B cell (primary cell): ENCODE data around the gene XPO4. TPM values are rescaled to one million over a fixed set of nuclear protein-coding genes. Genes with fewer than 3 reads are reported as not detected.

Experiments
- ATAC-seq: fragments of 200-7000 bp; cut with Tn5 transposase; one replicate; pipeline ENCODE4 v1.10.0; 2021; ENCODE audit warnings: low read depth, mild to moderate bottlenecking, moderate number of reproducible peaks, moderate library complexity
- CTCF ChIA-PET: fragments of 350-600 bp; sonication (Branson Sonifier 250); formaldehyde crosslinking; loops from one replicate; lab custom pipeline; 2021; ENCODE audit warnings: antibody characterized with exemption, inconsistent platforms; lab: Charles Lee
- POLR2A ChIA-PET: fragments of 350-600 bp; sonication (Branson Sonifier 250); formaldehyde crosslinking; loops from one replicate; lab custom pipeline; 2021; ENCODE audit warnings: antibody characterized with exemption; lab: Charles Lee
- DNase-seq: peaks from one replicate; pipeline ENCODE4 v3.0.0; 2013
- H2AFZ ChIP-seq: 2 replicates; pipeline ENCODE4 v1.6.1; 2012; ENCODE audit warnings: mild to moderate bottlenecking, low read depth, low read length; ENCODE audit not compliant: insufficient read depth, poor library complexity, severe bottlenecking
- H3K27ac ChIP-seq, 2 donors: 1 replicate in 1 of 2; 2 replicates in 1 of 2; pipeline ENCODE4 v1.5.1; 2012 to 2013; ENCODE audit warnings: low read length in 2 of 2, mild to moderate bottlenecking in 2 of 2, moderate library complexity in 1 of 2
- H3K27me3 ChIP-seq, 4 experiments: fragments of 200-600 bp in 1 of 4; sonication (generic) in 1 of 4; replicated peaks in 1 of 4; 1 replicate in 2 of 4; 2 replicates in 2 of 4; pipeline versions ENCODE4 v1.6.1 to v1.7.0; 2013 to 2016; ENCODE audit warnings: low read length in 3 of 4, mild to moderate bottlenecking in 2 of 4, mixed read lengths in 1 of 4, moderate library complexity in 1 of 4; ENCODE audit not compliant: insufficient read depth in 4 of 4, control insufficient read depth in 3 of 4; ENCODE audit errors: control extremely low read depth in 1 of 4
- H3K36me3 ChIP-seq, 2 experiments: replicated peaks in 1 of 2; 1 replicate in 1 of 2; 2 replicates in 1 of 2; pipeline versions ENCODE4 v1.6.1 to v1.7.1; 2013; ENCODE audit warnings: low read length in 1 of 2; ENCODE audit not compliant: insufficient read depth in 2 of 2, control insufficient read depth in 1 of 2; ENCODE audit errors: control extremely low read depth in 1 of 2, extremely low read depth in 1 of 2
- H3K4me1 ChIP-seq, 2 donors: fragments of 200-600 bp in 1 of 2; sonication (generic) in 1 of 2; 1 replicate in 1 of 2; 2 replicates in 1 of 2; pipeline versions ENCODE4 v1.5.1 to v1.6.1; 2013 to 2017; ENCODE audit warnings: low read length in 2 of 2; ENCODE audit not compliant: control insufficient read depth in 2 of 2, insufficient read depth in 2 of 2
- H3K4me2 ChIP-seq: replicated peaks from 2 replicates; pipeline ENCODE3; 2012; ENCODE audit warnings: mild to moderate bottlenecking, low read depth, low read length; ENCODE audit not compliant: poor library complexity, severe bottlenecking
- H3K4me3 ChIP-seq, 5 experiments: fragments of 200-600 bp in 1 of 5; sonication (generic) in 1 of 5; 1 replicate in 3 of 5; 2 replicates in 2 of 5; pipeline versions ENCODE4 v1.5.1 to v1.7.0; 2011 to 2016; ENCODE audit warnings: low read length in 4 of 5, mild to moderate bottlenecking in 4 of 5, low read depth in 2 of 5, control low read depth in 1 of 5, moderate library complexity in 1 of 5; ENCODE audit not compliant: insufficient read depth in 1 of 5; ENCODE audit errors: control extremely low read depth in 1 of 5, extremely low read depth in 1 of 5
- H3K79me2 ChIP-seq: fragments of 200-600 bp; sonication (generic); one replicate; pipeline ENCODE4 v1.6.0; 2016; ENCODE audit warnings: low read length; ENCODE audit not compliant: control insufficient read depth, insufficient read depth
- H3K9ac ChIP-seq: fragments of 200-600 bp; sonication (generic); 2 replicates; pipeline ENCODE4 v1.6.1; 2017; ENCODE audit warnings: mild to moderate bottlenecking, low read length, moderate library complexity
- H3K9me3 ChIP-seq, 3 donors: one replicate each; pipeline versions ENCODE4 v1.6.1 to v1.7.1; 2013; ENCODE audit warnings: low read length in 2 of 3; ENCODE audit not compliant: control insufficient read depth in 2 of 3, insufficient read depth in 1 of 3; ENCODE audit errors: control extremely low read depth in 1 of 3
- H4K20me1 ChIP-seq: 2 replicates; pipeline ENCODE4 v1.6.0; 2012; ENCODE audit warnings: mild to moderate bottlenecking, low read length; ENCODE audit not compliant: insufficient read depth, control insufficient read depth, poor library complexity, severe bottlenecking
- H3K27ac Mint-ChIP-seq: one replicate; pipeline ENCODE4 v1.8.0; 2021; ENCODE audit warnings: mixed read lengths
- H3K27me3 Mint-ChIP-seq: one replicate; pipeline ENCODE4 v1.8.0; 2021; ENCODE audit warnings: mixed read lengths
- H3K4me1 Mint-ChIP-seq: one replicate; pipeline ENCODE4 v1.8.0; 2021; ENCODE audit warnings: mixed read lengths
- H3K4me3 Mint-ChIP-seq: one replicate; pipeline ENCODE4 v1.8.0; 2021; ENCODE audit warnings: mixed read lengths
- H3K9me3 Mint-ChIP-seq: one replicate; pipeline ENCODE4 v1.8.0; 2022; ENCODE audit warnings: mixed read lengths; ENCODE audit not compliant: insufficient read depth
- CTCF ChIP-seq: fragments of 200-600 bp; IDR thresholded peaks from one replicate; pipeline ENCODE4 v1.8.0; 2022; ENCODE audit warnings: antibody characterized with exemption, mild to moderate bottlenecking
- EZH2 ChIP-seq: IDR thresholded peaks from 2 replicates; pipeline ENCODE4 v1.6.1; 2012; ENCODE audit warnings: borderline replicate concordance, low read depth, mild to moderate bottlenecking, moderate library complexity, low read length; ENCODE audit not compliant: insufficient read depth, poor library complexity, severe bottlenecking
- WGBS: methylation state at CpG from one replicate; pipeline ENCODE4 v1.1.5; 2013; ENCODE audit warnings: missing lambda C conversion rate; ENCODE audit not compliant: insufficient coverage; 5-methylcytosine and 5-hydroxymethylcytosine counted together
- intact Hi-C: fragments of 100-400 bp; cut with micrococcal nuclease; formaldehyde crosslinking; loops from one replicate; pipeline ENCODE4 v1.10.0; 2022
- polyA plus RNA-seq: library from polyadenylated mRNA; depleted of rRNA; stranded (reverse); fragments of >200 nt; gene quantifications from 2 replicates; pipeline ENCODE4 v1.2.3, GENCODE V29; 2012
- total RNA-seq, 2 donors: library from RNA; stranded (reverse); fragments of 120-200 nt in 1 of 2; gene quantifications; 1 replicate in 1 of 2; 2 replicates in 1 of 2; pipeline versions ENCODE4 v1.2.3 to v1.2.4, GENCODE V29; 2013 to 2022

Gene XPO4
- total and polyA plus RNA-seq, 2 donors (not counting 1 experiment from before 2014, with no cell fraction given), result 6.2 to 25.9 TPM

DNA sequence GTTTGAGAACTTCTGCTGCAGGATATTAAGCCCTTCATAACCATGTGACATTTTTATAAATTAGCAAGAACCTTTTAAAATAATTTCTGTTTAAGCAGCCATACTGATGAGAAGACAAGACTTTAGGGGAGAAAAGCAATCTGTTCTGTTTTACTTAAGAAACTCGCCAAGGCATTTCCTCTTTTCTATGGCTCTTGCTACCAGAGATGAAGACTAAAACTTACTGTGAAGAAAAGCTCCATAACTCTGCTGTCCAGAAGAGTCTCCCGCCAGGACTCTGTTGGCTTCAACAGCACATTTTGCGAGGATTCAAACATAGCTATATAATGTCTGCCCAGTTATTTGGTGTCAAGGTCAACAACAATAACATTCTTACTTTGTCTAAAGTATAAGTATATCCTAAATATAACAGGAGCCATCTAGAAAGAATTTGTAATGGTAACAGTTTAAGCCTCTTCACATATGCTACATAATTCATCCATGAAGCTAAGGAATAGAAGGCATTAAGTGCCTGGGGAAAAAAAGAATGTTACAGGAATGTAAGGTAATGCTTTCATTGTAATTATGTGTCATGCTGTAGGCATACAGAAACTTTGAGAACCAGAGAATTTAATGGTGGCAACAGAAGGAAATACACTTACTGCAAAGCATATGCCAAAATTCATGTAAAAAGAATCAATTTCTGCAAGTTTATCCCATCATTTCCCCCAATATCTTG lies 75.5 kb downstream of the XPO4 start:
- no peaks in the 10 kb centered on the region for H3K4me1 ChIP-seq
- no peak overlapping the region for H3K9ac ChIP-seq
- ChIA-PET CTCF (interaction anchor here (1.0 to 7.2 kb wide), 4 partner anchors 9 to 630 kb away, joined by 3 to 153 read pairs (median 4); no protein-coding TSS in a partner anchor), POLR2A (no interaction called here)
- TF ChIP-seq CTCF, result no peak
- peaks cover 9% of the 10 kb centered on the region for H3K4me1 Mint-ChIP-seq
- H3K9me3 ChIP-seq, result no peaks in the 10 kb centered on the region
- H3K4me2 ChIP-seq, result no peak overlapping the region
- H3K79me2 ChIP-seq, result peaks cover 4% of the 10 kb centered on the region
- no peak overlapping the region for H3K27ac Mint-ChIP-seq
- intact Hi-C loops, result loop anchor here (5.0 to 10.0 kb wide), 2 partner anchors 52 to 260 kb away; partner anchors contain the start of genes EEF1AKMT1 and IFT88
- no peaks in the 10 kb centered on the region for H3K9me3 Mint-ChIP-seq
- H3K4me3 Mint-ChIP-seq, result no peak overlapping the region
- H3K27me3 ChIP-seq, result no peaks in the 10 kb centered on the region
- DNase-seq, result no peak
- no peaks in the 10 kb centered on the region for H3K27me3 Mint-ChIP-seq
- no peak overlapping the region for H3K27ac ChIP-seq
- no peak overlapping the region for H3K4me3 ChIP-seq
- no peaks in the 10 kb centered on the region for H4K20me1 ChIP-seq
- WGBS, result no CpG with 5 or more reads among the region's 3 CpGs
- no peak overlapping the region for H2AFZ ChIP-seq
- H3K36me3 ChIP-seq, result peaks cover under 1 to 1% of the 10 kb centered on the region in 2 experiments
- ATAC-seq, result no peak

DNA sequence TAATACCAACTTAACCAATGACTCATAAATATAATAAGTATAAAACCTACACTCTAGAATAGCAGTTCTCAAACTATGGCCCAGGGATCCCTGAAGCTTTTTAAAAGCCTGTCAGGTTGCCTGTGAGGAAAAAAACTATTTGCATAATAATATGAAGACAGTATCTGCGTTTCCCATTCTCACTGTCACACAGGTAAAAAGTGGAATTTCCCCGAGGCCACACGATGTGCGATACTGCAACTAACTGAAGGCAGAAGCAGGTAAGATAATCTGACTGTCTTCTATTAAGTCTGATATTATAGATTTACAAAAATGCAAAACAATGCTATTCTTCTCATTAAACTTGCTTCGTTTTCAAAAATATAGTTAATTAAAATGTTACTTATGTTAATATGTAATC lies 76.2 kb downstream of the XPO4 start:
- Mint-ChIP-seq H3K4me1 (peaks cover 9% of the 10 kb centered on the region), H3K9me3 (no peaks in the 10 kb centered on the region), H3K4me3 (no peak overlapping the region), H3K27ac (no peak overlapping the region), H3K27me3 (no peaks in the 10 kb centered on the region)
- no peaks in the 10 kb centered on the region for H3K4me1 ChIP-seq
- WGBS, result no CpG with 5 or more reads among the region's 5 CpGs
- no peak overlapping the region for H3K27ac ChIP-seq
- no peaks in the 10 kb centered on the region for H3K27me3 ChIP-seq
- intact Hi-C loops, result loop anchor here (5.0 to 10.0 kb wide), 2 partner anchors 52 to 259 kb away; partner anchors contain the start of genes EEF1AKMT1 and IFT88
- H3K79me2 ChIP-seq, result peaks cover 4% of the 10 kb centered on the region
- H3K9me3 ChIP-seq, result no peaks in the 10 kb centered on the region
- no peak overlapping the region for H3K4me2 ChIP-seq
- TF ChIP-seq EZH2 (no peak), CTCF (no peak)
- ChIA-PET POLR2A (no interaction called here), CTCF (interaction anchor here (1.0 to 7.2 kb wide), 5 partner anchors 8 to 629 kb away, joined by 3 to 153 read pairs (median 4); no protein-coding TSS in a partner anchor)
- H3K36me3 ChIP-seq, result peaks cover 3 to 8% of the 10 kb centered on the region in 2 experiments
- H2AFZ ChIP-seq, result no peak overlapping the region
- ATAC-seq, result no peak
- no peaks in the 10 kb centered on the region for H4K20me1 ChIP-seq
- H3K4me3 ChIP-seq, result no peak overlapping the region
- DNase-seq, result no peak
- H3K9ac ChIP-seq, result no peak overlapping the region
